ENCODE data around the gene MYRIP.

Gene MYRIP

DNA sequence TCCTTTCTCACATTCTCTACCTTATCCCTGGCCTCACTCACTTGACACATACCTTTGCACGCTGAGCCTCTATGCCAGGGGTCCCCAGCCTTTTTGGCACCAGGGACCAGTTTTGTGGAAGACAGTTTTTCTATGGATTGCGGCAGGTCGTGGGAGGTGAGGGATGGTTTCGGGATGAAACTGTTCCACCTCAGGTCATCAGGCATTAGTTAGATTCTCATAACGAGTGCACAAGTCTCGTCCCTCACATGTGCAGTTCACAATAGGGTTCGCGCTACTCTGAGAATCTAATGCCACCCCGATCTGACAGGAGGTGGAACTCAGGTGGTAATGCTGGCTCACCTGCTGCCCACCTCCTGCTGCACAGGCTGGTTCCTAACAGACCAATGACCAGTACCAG, 387.6 kb downstream of the MYRIP start:
- H3K4me1 ChIP-seq (ENCODE audit: insufficient read depth, insufficient read length): no peaks in the 10 kb centered on the region
- DNase-seq (ENCODE audit: low read depth, low spot score): no peak
- no peaks in the 10 kb centered on the region for H3K27me3 ChIP-seq (ENCODE audit: insufficient read depth, insufficient read length)
- H3K9me3 ChIP-seq (ENCODE audit: insufficient read depth, low read length): no peaks in the 10 kb centered on the region
- no peaks in the 10 kb centered on the region for H3K36me3 ChIP-seq (ENCODE audit: insufficient read depth, insufficient read length, low read length)
- H3K4me3 ChIP-seq (ENCODE audit: insufficient read length, low read depth): no peak overlapping the region
- TF ChIP-seq ZNF274 (IDR thresholded peaks at IDR 0.05; ENCODE audit: low read depth, low read length): no peak
- TF ChIP-seq SUZ12 (IDR thresholded peaks at IDR 0.05; ENCODE audit: extremely low read depth, insufficient read depth, insufficient read length): no peak
- no peak for TF ChIP-seq YY1 (IDR thresholded peaks at IDR 0.05; ENCODE audit: insufficient read depth, insufficient read length)
- no peak overlapping the region for H3K9ac ChIP-seq (ENCODE audit: insufficient read length, low read depth)

DNA sequence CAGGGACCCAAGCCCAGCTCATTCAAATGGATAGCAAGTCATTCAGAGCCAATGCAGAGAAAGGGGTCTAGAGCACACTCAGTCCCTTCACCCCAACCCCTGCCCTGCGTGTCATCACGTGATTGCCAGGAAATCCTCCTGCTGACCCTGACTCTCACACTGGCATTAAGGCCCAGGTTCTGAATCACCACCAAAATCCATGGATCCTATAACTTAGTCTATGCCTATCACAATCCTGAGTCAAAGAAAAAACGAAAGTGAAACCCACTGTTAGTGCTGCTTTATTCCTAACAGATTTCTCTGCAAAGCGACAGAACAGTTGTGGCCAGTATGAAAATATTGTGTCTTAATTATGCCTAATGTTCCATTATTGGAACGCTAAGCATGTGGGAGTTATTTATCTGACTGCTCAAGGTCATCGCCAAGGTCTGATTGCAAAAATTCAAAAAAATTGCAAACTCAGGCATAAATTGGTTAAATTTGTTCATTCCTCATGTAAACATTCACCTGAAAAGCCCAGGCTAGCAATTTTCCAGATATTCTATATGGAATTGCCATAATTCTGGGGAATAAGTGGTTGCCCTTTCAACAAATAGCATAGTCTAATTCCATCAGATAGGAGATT, 391.4 kb downstream of the MYRIP start:
- Histone ChIP-seq H3K9me3 (ENCODE audit: insufficient read depth, low read length) (no peaks in the 10 kb centered on the region), H3K9ac (ENCODE audit: insufficient read length, low read depth) (no peak overlapping the region), H3K4me1 (ENCODE audit: insufficient read depth, insufficient read length) (no peaks in the 10 kb centered on the region), H3K4me3 (ENCODE audit: insufficient read length, low read depth) (no peak overlapping the region), H3K36me3 (ENCODE audit: insufficient read depth, insufficient read length, low read length) (no peaks in the 10 kb centered on the region), H3K27me3 (ENCODE audit: insufficient read depth, insufficient read length) (no peaks in the 10 kb centered on the region)
- DNase-seq (ENCODE audit: low read depth, low spot score): no peak
- TF ChIP-seq SUZ12 (IDR thresholded peaks at IDR 0.05; ENCODE audit: extremely low read depth, insufficient read depth, insufficient read length): no peak
- no peak for TF ChIP-seq YY1 (IDR thresholded peaks at IDR 0.05; ENCODE audit: insufficient read depth, insufficient read length)
- no peak for TF ChIP-seq ZNF274 (IDR thresholded peaks at IDR 0.05; ENCODE audit: low read depth, low read length)

DNA sequence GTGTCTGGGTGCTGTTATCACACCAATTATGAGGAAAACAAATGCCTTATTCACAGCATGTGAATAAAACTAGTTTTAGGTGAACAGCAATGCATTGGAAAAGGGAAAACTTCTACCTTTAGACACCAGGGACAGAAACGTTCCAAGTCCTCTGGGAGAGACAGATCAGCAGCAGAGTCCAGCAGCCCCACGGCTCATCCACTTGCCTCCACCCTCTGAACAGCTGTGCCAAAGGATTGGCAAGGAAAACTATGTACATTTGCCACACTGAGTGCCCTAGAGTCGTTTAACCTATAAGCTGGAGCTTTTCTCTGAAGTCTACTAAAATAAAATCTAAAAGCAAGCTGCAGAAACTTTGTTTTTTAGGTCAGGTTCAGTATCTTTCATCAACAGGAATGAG, 392.4 kb downstream of the MYRIP start:
- H3K4me3 ChIP-seq (ENCODE audit: insufficient read length, low read depth): no peak overlapping the region
- no peaks in the 10 kb centered on the region for H3K27me3 ChIP-seq (ENCODE audit: insufficient read depth, insufficient read length)
- H3K36me3 ChIP-seq (ENCODE audit: insufficient read depth, insufficient read length, low read length): no peaks in the 10 kb centered on the region
- H3K4me1 ChIP-seq (ENCODE audit: insufficient read depth, insufficient read length): no peaks in the 10 kb centered on the region
- no peak overlapping the region for H3K9ac ChIP-seq (ENCODE audit: insufficient read length, low read depth)
- TF ChIP-seq YY1 (IDR thresholded peaks at IDR 0.05; ENCODE audit: insufficient read depth, insufficient read length) (no peak), SUZ12 (IDR thresholded peaks at IDR 0.05; ENCODE audit: extremely low read depth, insufficient read depth, insufficient read length) (no peak), ZNF274 (IDR thresholded peaks at IDR 0.05; ENCODE audit: low read depth, low read length) (no peak)
- DNase-seq (ENCODE audit: low read depth, low spot score): no peak
- no peaks in the 10 kb centered on the region for H3K9me3 ChIP-seq (ENCODE audit: insufficient read depth, low read length)

DNA sequence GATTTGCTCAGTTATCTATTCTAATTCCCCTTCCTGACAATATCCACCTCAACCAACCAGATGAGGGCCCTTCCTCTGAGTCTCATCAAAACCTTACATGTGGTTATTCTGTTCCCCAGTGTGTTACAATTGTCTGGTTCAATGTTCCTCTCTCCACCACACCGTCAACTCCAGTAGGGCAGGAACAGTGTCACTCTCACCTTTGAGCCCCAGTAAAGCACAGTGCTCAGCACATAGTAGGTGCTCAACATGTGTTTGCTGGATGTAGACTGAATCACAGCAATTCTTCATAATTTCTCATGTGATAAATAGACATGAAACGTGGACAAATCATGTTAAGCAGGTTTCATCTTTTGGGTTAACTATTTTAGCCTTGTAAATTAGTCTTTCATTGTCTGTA, 397.1 kb downstream of the MYRIP start:
- Histone ChIP-seq H3K36me3 (ENCODE audit: insufficient read depth, insufficient read length, low read length) (no peaks in the 10 kb centered on the region), H3K4me1 (ENCODE audit: insufficient read depth, insufficient read length) (no peaks in the 10 kb centered on the region), H3K4me3 (ENCODE audit: insufficient read length, low read depth) (no peak overlapping the region), H3K9me3 (ENCODE audit: insufficient read depth, low read length) (no peaks in the 10 kb centered on the region), H3K9ac (ENCODE audit: insufficient read length, low read depth) (no peak overlapping the region), H3K27me3 (ENCODE audit: insufficient read depth, insufficient read length) (no peaks in the 10 kb centered on the region)
- no peak for DNase-seq (ENCODE audit: low read depth, low spot score)
- TF ChIP-seq SUZ12 (IDR thresholded peaks at IDR 0.05; ENCODE audit: extremely low read depth, insufficient read depth, insufficient read length) (no peak), ZNF274 (IDR thresholded peaks at IDR 0.05; ENCODE audit: low read depth, low read length) (no peak)

DNA sequence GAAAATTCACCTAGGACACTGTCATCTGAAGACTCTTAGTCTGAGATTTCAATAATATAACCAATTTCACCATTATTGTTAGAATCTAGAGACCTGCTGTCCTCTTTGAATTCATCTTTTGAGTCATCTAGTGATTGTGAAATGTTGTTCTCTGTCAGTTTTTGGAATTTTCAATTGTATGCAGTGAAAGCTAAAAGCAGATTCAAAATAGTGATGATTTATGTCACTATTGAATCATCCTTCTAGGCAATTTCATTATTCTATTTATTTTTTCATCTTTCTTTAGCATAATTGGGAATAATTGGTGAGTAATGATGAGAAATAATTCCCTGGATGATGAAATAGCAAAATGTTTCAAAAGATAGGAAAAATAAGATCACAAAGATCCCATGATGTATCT, 398.4 kb downstream of the MYRIP start:
- Histone ChIP-seq H3K9me3 (ENCODE audit: insufficient read depth, low read length) (no peaks in the 10 kb centered on the region), H3K4me3 (ENCODE audit: insufficient read length, low read depth) (no peak overlapping the region), H3K4me1 (ENCODE audit: insufficient read depth, insufficient read length) (no peaks in the 10 kb centered on the region), H3K9ac (ENCODE audit: insufficient read length, low read depth) (no peak overlapping the region), H3K36me3 (ENCODE audit: insufficient read depth, insufficient read length, low read length) (no peaks in the 10 kb centered on the region), H3K27me3 (ENCODE audit: insufficient read depth, insufficient read length) (no peaks in the 10 kb centered on the region)
- no peak for TF ChIP-seq SUZ12 (IDR thresholded peaks at IDR 0.05; ENCODE audit: extremely low read depth, insufficient read depth, insufficient read length)
- no peak for TF ChIP-seq ZNF274 (IDR thresholded peaks at IDR 0.05; ENCODE audit: low read depth, low read length)
- no peak for TF ChIP-seq YY1 (IDR thresholded peaks at IDR 0.05; ENCODE audit: insufficient read depth, insufficient read length)
- no peak for DNase-seq (ENCODE audit: low read depth, low spot score)

DNA sequence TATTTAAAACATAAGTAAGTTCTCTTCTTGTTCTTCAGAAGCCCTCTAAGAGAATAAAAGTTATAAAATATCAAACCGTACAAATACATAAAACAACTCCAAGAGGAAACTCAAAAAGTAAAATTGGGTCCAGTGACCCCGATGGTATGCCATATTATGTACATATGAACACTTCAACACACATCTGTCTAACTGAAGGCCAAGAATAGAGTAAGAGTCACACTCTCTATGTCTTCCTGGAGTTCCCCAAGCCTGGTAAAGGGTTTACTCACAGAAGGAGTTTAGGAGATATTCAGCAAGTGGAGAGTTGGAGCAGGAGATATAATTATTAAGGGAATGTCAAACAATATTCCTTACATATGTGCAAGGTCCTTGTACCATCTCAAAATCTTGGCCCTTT, 398.8 kb downstream of the MYRIP start:
- H3K4me1 ChIP-seq (ENCODE audit: insufficient read depth, insufficient read length): no peaks in the 10 kb centered on the region
- no peak overlapping the region for H3K9ac ChIP-seq (ENCODE audit: insufficient read length, low read depth)
- TF ChIP-seq YY1 (IDR thresholded peaks at IDR 0.05; ENCODE audit: insufficient read depth, insufficient read length): no peak
- no peak for TF ChIP-seq SUZ12 (IDR thresholded peaks at IDR 0.05; ENCODE audit: extremely low read depth, insufficient read depth, insufficient read length)
- no peak for TF ChIP-seq ZNF274 (IDR thresholded peaks at IDR 0.05; ENCODE audit: low read depth, low read length)
- no peak for DNase-seq (ENCODE audit: low read depth, low spot score)
- no peak overlapping the region for H3K4me3 ChIP-seq (ENCODE audit: insufficient read length, low read depth)
- no peaks in the 10 kb centered on the region for H3K27me3 ChIP-seq (ENCODE audit: insufficient read depth, insufficient read length)
- H3K36me3 ChIP-seq (ENCODE audit: insufficient read depth, insufficient read length, low read length): no peaks in the 10 kb centered on the region
- H3K9me3 ChIP-seq (ENCODE audit: insufficient read depth, low read length): no peaks in the 10 kb centered on the region

DNA sequence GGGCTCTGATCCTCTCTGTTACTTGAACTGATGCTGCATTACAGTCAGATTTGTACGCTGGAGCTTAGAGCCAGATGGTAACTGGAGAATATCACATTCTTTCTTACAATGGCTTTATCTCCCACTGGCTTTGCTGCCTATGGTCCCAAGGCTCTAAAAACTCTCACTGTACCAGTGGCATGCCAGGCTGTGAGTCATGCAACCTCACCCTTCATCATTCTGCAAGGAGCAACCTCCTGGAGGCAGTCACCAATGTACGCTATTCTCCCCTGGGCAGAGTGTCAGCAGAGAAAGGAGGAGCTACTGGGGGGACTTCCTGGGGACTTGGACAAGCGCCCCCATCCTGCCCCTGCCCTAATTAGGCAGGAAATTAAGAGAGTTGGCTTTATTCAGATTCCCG, 402.2 kb downstream of the MYRIP start:
- TF ChIP-seq YY1 (IDR thresholded peaks at IDR 0.05; ENCODE audit: insufficient read depth, insufficient read length): no peak
- TF ChIP-seq ZNF274 (IDR thresholded peaks at IDR 0.05; ENCODE audit: low read depth, low read length): no peak
- no peak for TF ChIP-seq SUZ12 (IDR thresholded peaks at IDR 0.05; ENCODE audit: extremely low read depth, insufficient read depth, insufficient read length)
- Histone ChIP-seq H3K4me3 (ENCODE audit: insufficient read length, low read depth) (no peak overlapping the region), H3K9ac (ENCODE audit: insufficient read length, low read depth) (no peak overlapping the region), H3K36me3 (ENCODE audit: insufficient read depth, insufficient read length, low read length) (no peaks in the 10 kb centered on the region), H3K4me1 (ENCODE audit: insufficient read depth, insufficient read length) (no peaks in the 10 kb centered on the region), H3K27me3 (ENCODE audit: insufficient read depth, insufficient read length) (no peaks in the 10 kb centered on the region), H3K9me3 (ENCODE audit: insufficient read depth, low read length) (no peaks in the 10 kb centered on the region)
- DNase-seq (ENCODE audit: low read depth, low spot score): no peak
